ENCODE measurements around the gene TANGO6. TPM values are rescaled to one million over a fixed set of nuclear protein-coding genes. Genes with fewer than 3 reads are reported as not detected.
"Not testable (repeated sequence)": the region's sequence is repeated elsewhere in the genome, so short reads cannot be mapped to it uniquely, and the experiment has no call there.

TANGO6 gene
- total RNA-seq, 1 donor from 2014 or later, result 8.4 TPM

DNA sequence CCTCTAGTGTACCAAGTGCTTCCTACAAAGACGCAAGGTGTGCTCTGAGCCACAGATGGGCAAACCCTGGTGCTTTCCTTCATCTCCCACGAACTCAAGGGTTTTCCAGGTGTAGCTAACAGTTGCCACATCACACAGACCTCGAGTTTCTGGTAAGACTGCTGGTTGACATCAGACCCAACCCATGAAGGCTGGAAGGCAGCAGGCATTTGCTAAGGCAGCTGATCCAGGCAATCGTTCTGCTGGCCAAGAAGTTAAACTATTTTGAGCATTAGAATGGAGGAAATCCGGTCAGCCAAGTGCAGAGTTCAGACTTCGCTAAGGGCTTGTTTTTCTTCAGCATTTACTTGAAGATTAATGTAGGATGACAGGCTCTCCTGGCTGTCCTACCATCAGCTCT is 273.6 kb downstream of the TANGO6 start:
- ATAC-seq (ENCODE audit: poor library complexity) (no peak), DNase-seq (no peak)
- intact Hi-C loops (cut with DNase I), result no loop called here

GRCh38 chr16:69118468-69118867 is 275.1 kb downstream of the TANGO6 start:
- no peak for ATAC-seq (ENCODE audit: poor library complexity)
- intact Hi-C loops (cut with DNase I), result no loop called here
- no peak for DNase-seq

GRCh38 chr16:69118994-69119393 is 275.7 kb downstream of the TANGO6 start:
- intact Hi-C loops (cut with DNase I), result no loop called here
- ATAC-seq (ENCODE audit: poor library complexity) (no peak), DNase-seq (no peak)

DNA sequence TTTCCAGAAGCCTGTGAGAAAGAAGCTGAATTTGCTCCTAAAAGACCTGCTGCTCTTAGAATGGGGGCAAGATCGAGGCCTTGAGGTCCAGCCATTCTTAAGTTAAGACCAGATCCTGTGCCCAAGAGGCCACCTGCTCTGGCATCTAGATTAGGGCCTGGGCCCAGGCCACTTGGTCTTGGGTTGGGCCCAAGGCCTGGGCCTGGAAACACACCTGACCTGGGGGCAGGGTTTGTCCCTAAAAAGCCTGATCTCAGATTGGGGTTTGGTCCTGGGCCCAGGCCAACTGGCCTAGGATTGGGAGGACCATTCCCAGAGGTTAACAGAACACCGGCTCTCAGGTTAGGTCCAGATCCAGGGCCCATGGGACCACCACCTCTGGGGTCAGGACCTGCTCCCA is 276.2 kb downstream of the TANGO6 start:
- DNase-seq (no peak), ATAC-seq (ENCODE audit: poor library complexity) (no peak)
- intact Hi-C loops (cut with DNase I), result no loop called here

DNA sequence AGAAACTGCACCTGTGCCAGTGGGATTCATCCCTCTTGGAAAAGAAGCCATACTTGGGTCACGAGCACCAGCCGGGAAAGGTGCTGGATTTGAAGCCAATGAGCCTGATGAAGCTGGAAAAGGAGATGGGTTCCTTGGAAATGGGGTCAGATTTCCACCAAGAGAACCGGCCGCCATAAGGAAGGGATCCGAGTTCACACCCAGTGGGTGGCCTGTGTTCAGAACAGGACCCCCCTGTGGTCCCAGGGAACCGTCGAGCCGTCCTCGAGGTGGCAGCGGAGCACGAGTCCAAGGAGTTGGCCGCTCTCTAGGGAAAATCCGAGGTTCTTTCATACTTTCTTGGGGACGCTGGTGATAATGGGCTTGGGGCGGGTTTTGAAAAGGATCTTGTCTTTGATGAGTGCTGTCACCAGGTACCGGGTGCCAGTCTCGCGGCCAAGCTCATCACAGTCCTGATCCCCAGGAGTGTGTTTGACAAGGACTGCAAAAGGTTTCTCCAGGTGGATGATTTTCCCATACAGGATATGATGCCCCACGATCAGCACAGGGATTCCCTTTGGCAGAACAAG is 276.8 kb downstream of the TANGO6 start:
- ATAC-seq (ENCODE audit: poor library complexity) (no peak), DNase-seq (no peak)
- intact Hi-C loops (cut with DNase I), result loop anchor here (5.0 to 10.0 kb wide), 2 partner anchors 218 to 595 kb away; no protein-coding TSS in a partner anchor

- DNase-seq (no peak), ATAC-seq (ENCODE audit: poor library complexity) (peak; percentile 61)
These were observed 280.6 kb downstream of the TANGO6 start for GRCh38 chr16:69123910-69124309.

DNA sequence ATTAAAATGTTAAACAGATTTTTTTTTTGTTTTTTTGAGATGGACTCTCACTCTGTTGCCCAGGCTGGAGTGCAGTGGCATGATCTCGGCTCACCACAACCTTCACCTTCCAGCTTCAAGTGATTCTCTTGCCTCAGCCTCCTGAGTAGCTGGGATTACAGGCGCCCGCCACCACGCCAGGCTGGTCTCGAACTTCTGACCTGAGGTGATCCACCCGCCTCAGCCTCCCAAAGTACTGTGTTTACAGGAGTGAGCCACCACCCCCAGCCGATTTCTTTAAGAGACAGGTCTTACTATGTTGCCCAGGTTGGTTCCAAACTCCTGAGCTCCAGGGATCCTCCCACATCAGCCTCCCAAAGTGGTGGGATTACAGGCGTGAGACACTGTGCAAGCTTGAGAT is 281.1 kb downstream of the TANGO6 start:
- intact Hi-C loops (cut with DNase I), result loop anchor here (5.0 to 10.0 kb wide), 2 partner anchors 222 to 600 kb away; no protein-coding TSS in a partner anchor
- DNase-seq; ATAC-seq (ENCODE audit: poor library complexity): not testable (repeated sequence)

More at GRCh38 chr16:69123910-69124309, 280.6 kb downstream of the TANGO6 start:
- intact Hi-C loops (cut with DNase I), result loop anchor here (5.0 to 10.0 kb wide), 2 partner anchors 222 to 599 kb away; no protein-coding TSS in a partner anchor

DNA sequence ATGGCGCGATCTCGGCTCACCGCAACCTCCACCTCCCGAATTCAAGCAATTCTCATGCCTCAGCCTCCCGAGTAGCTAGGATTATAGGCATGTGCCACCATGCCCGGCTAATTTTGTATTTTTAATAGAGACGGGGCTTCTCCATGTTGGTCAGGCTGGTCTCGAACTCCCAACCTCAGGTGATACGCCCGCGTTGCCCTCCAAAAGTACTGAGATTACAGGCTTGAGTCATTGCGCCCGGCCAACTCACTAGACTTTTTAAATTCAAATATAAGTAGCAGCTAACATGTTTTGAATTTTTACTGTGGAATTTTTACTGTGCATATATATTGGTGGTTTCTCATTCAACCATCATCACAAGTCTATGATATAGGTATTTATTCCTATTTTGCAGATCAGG is 281.6 kb downstream of the TANGO6 start:
- intact Hi-C loops (cut with DNase I), result loop anchor here (5.0 to 10.0 kb wide), 2 partner anchors 223 to 600 kb away; no protein-coding TSS in a partner anchor
- not testable (repeated sequence) for DNase-seq; ATAC-seq (ENCODE audit: poor library complexity)

DNA sequence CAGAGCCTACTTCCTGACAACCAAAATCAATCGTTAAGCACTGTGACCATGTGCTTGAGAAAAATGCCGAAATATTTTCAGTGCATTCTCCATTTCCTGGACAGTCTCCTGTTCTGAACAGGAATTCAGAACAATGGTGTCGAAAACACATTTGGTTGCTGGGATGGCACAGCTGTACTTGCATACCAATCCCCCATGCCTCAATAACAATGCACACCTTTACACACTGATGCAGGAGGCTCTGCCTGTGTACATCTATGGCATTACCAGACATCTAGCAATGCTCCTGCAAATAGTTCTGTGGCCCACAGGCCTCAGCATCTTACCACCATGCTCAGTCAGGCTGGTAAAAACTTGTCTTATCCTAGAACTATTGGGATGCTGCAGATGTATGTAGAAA is 282.9 kb downstream of the TANGO6 start:
- intact Hi-C loops (cut with DNase I), result loop anchor here (10.0 kb wide), 1 partner anchor 601 kb away; no protein-coding TSS in a partner anchor
- no peak for ATAC-seq (ENCODE audit: poor library complexity)
- no peak for DNase-seq

GRCh38 chr16:69126801-69127200 is 283.5 kb downstream of the TANGO6 start:
- intact Hi-C loops (cut with DNase I), result loop anchor here (10.0 kb wide), 1 partner anchor 602 kb away; no protein-coding TSS in a partner anchor

DNA sequence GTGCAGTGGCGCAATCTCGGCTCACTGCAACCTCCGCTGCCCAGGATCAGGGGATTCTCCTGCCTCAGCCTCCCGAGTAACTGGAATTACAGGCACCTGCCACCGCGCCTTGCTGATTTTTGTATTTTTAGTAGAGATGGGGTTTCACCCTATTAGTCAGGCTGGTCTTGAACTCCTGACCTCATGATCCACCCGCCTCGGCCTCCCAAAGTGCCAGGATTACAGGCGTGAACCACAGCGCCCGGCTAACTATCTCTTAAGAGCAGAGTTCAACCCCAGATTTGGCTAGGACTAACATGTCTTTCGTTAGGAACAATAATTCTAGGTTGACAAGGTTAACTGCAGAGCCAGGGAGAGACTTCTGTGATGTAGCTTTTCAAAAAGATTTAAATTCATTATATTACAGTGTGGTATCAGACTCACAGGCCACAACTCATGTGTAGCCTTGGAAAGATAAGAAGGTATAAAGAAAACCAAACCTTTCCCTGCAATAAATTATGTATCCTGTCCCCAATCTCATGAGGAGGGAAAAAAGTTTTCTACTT is 284.7 kb downstream of the TANGO6 start:
- intact Hi-C loops (cut with DNase I), result loop anchor here (10.0 kb wide), 1 partner anchor 603 kb away; no protein-coding TSS in a partner anchor
- no peak for ATAC-seq (ENCODE audit: poor library complexity)

More at GRCh38 chr16:69126801-69127200, 283.5 kb downstream of the TANGO6 start:
- DNase-seq; ATAC-seq (ENCODE audit: poor library complexity): not testable (repeated sequence)

GRCh38 chr16:69130461-69130860 is 287.1 kb downstream of the TANGO6 start:
- intact Hi-C loops (cut with DNase I), result loop anchor here (10.0 kb wide), 1 partner anchor 64 kb away; no protein-coding TSS in a partner anchor

More for the DNA sequence above, 284.7 kb downstream of the TANGO6 start:
- no peak for DNase-seq

DNA sequence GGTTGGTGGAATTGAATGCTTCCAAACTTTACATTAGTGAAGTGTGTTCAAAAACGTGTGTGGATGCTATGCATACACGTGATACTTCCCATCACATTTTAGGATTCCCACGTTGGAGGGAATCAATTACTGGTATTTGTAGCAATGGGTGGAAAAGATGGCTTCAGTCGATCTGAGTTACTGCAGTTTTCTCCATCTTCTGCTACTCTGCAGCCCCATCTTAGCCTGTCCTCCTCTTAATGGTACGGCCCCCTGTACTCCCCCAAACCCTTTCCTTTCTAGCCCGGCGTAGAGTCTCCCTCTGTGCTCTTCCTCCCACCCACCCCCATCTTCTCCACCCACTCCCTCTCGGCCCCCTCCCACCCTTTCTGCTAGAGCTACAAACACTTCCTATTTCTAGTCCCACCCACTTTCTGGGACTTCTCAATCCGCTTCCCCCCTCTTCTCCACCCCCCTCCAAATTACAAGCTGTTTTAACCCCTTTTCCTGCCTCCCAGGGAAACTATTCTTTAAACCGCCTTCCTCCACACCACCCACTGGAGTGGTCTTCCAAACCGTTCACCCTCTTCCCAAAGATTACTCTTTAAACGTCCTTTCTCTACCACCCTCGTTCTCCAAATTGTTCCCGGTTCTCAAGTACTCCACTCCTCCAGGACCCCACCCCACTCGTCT is 288.0 kb downstream of the TANGO6 start:
- intact Hi-C loops (cut with DNase I), result loop anchor here (10.0 kb wide), 1 partner anchor 63 kb away; no protein-coding TSS in a partner anchor
- DNase-seq, result no peak
- no peak for ATAC-seq (ENCODE audit: poor library complexity)

More at GRCh38 chr16:69130461-69130860, 287.1 kb downstream of the TANGO6 start:
- DNase-seq, result no peak
- ATAC-seq (ENCODE audit: poor library complexity), result no peak

GRCh38 chr16:69131839-69132423 is 288.6 kb downstream of the TANGO6 start:
- peak; percentile 86 for DNase-seq
- intact Hi-C loops (cut with DNase I), result loop anchor here (10.0 kb wide), 1 partner anchor 63 kb away; no protein-coding TSS in a partner anchor
- ATAC-seq (ENCODE audit: poor library complexity), result peak; percentile 65

GRCh38 chr16:69132424-69133252 is 289.3 kb downstream of the TANGO6 start, which contains the start of the genes CHTF8 and UTP4:
TSS of gene CHTF8 (minus strand) at chr16:69132588. CDS start at chr16:69121458, 11,130 bp downstream.
TSS of gene UTP4 (plus strand) at chr16:69132649. CDS start at chr16:69133460, 811 bp downstream.
- ATAC-seq (ENCODE audit: poor library complexity) (peak; percentile 97), DNase-seq (peak; percentile 92)
- intact Hi-C loops (cut with DNase I), result loop anchor here (10.0 kb wide), 1 partner anchor 62 kb away; no protein-coding TSS in a partner anchor

- intact Hi-C loops (cut with DNase I), result loop anchor here (10.0 kb wide), 1 partner anchor 61 kb away; no protein-coding TSS in a partner anchor
- ATAC-seq (ENCODE audit: poor library complexity) (no peak), DNase-seq (no peak)
These were observed 290.1 kb downstream of the TANGO6 start for GRCh38 chr16:69133373-69133954.

All from Right ventricle myocardium superior (tissue), 1 donor.